Motor neuron (in vitro differentiated cells): ENCODE results near the gene TM4SF5. TPM values are rescaled to one million over a fixed set of nuclear protein-coding genes. Genes with fewer than 3 reads are reported as not detected.
"Not testable (repeated sequence)": the region's sequence is repeated elsewhere in the genome, so short reads cannot be mapped to it uniquely, and the experiment has no call there.

Experiments used
- ATAC-seq, 8 experiments: fragments of 200-7000 bp; cut with Tn5 transposase; replicated peaks in 6 of 8; 2 replicates each; pipeline ENCODE4 v1.8.0; 2021; ENCODE audit warnings: mild to moderate bottlenecking in 8 of 8, moderate library complexity in 8 of 8
- H3K27ac ChIP-seq, 2 donors: fragments of 250-450 bp; sonication (Bioruptor Pico); 2 replicates each; pipeline ENCODE4 v1.9.0; 2021; ENCODE audit warnings: antibody characterized with exemption in 2 of 2, mild to moderate bottlenecking in 2 of 2, moderate library complexity in 1 of 2
- H3K4me1 ChIP-seq, 2 donors: fragments of 250-450 bp; sonication (Bioruptor Pico); replicated peaks in 1 of 2; 2 replicates each; pipeline ENCODE4 v1.6.1; 2021; ENCODE audit warnings: antibody characterized with exemption in 2 of 2, mild to moderate bottlenecking in 2 of 2, moderate library complexity in 1 of 2
- H3K4me3 ChIP-seq, 5 donors: fragments of 250-450 bp; sonication (Bioruptor Pico); 2 replicates each; pipeline ENCODE4 v1.9.0; 2021; ENCODE audit warnings: antibody characterized with exemption in 5 of 5, mild to moderate bottlenecking in 5 of 5, moderate library complexity in 4 of 5
- WGBS, 10 experiments: fragments of 450-650 bp; shearing (Covaris generic); methylation state at CpG; one replicate each; pipeline ENCODE4 v1.0.0; 2022; 5-methylcytosine and 5-hydroxymethylcytosine counted together
- in situ Hi-C, 9 experiments: fragments of 400-800 bp; cut with MboI; loops; one replicate each; pipeline ENCODE4 v1.15.0; 2021; ENCODE audit warnings: low sequenced_read_pairs in 9 of 9, low pct_unique_long_range_greater_than_20kb in 2 of 9; ENCODE audit not compliant: unreplicated experiment in 9 of 9
- total RNA-seq, 8 experiments: library from RNA; unstranded; fragments of 300-600 nt; gene quantifications; 2 replicates each; pipeline versions ENCODE4 v1.2.3 to v1.2.4, GENCODE V29; 2022

Gene TM4SF5
- total RNA-seq, 8 experiments from 2014 or later, result not detected

DNA sequence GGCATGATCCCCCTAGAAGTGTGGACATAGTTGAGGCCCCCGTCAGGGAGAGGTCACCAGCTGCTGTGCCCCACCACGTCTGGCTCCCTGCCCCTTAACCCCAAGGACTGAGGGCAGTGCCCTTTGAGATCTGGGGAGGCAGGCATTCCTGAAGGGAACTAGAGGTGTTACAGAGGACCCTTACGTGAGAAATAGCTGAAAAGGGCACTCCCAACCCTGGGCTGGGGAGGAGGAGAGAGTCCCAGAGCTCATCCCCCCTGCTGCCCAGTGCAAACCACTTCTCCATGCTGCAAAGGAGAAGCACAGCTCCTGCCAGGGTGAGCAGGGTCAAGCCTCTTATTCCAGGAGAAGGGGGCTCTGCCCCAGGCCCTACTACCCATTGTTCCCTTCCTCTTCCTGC lies 51.1 kb downstream of the TM4SF5 start:
- 80% methylated on average over 1 of the region's 3 CpGs; no CpG with 5 or more reads in 9 of the 10 experiments for WGBS, 10 experiments
- Histone ChIP-seq H3K4me1 (no peaks in the 10 kb centered on the region), H3K4me3 (no peak overlapping the region), H3K27ac (no peak overlapping the region)
- in situ Hi-C loops, result no loop called here
- ATAC-seq, result no peak

DNA sequence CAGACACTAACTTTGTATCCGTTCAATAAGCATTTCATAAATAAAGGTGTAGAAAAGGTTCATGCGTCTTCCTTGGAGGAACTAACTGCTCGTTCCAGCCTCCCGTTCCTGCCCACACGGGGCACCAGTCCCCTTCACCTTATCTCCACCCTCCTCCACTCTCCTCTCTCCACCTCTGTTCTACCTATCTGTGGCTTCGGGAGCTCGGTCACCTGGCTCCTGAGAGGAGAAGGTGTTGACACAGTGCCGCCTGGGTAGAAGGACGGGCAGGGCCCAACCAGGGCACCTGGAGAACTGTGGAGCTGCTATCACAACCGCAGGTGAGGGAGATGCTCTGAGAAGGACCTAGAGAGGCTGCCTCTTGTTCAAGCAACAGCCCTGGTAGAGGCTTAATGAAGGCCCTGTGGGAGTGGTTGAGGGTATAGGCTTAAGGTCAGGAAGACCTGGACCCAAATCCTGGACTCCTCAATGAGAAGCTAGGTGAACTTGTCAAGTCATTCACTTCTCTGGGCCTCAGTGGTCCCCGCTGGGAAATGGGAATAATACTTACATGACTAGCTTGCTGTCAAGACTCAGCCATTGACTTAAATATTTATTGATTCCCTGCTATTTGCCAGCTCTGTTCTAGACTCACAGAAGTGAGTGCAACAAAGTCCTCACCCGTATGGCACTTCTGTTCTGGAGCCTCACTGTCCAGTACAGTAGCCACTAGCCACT lies 51.8 kb downstream of the TM4SF5 start:
- Histone ChIP-seq H3K4me1 (no peaks in the 10 kb centered on the region), H3K27ac (no peak overlapping the region), H3K4me3 (no peak overlapping the region)
- in situ Hi-C loops, result no loop called here
- ATAC-seq, result no peak
- 47 to 98% (median 88%) methylated on average over 2 to 7 of the region's 12 CpGs; no CpG with 5 or more reads in 3 of the 10 experiments for WGBS, 10 experiments

DNA sequence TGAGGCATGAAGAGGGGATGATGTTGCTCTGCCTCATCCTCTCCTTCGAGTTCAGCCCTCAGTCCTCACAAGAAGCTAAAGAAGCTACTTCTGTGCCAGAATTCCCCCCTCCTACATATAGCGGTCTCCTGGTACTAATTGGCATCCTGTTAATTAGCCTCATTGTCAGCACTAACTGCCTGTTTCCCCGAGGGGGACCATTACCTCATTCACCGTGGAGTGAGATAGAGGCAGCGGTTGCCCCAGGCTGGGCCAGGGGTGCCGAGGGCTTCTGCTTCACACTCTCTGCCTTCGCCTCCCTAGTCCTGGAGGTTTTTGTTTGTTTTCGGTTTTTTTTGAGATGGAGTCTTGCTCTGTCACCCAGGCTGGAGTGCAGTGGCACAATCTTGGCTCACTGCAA lies 55.7 kb downstream of the TM4SF5 start:
- WGBS, 10 experiments, result 40 to 100% (median 80%) methylated on average over 1 to 7 of the region's 8 CpGs; no CpG with 5 or more reads in 5 of the 10 experiments
- Histone ChIP-seq H3K4me3 (no peak overlapping the region), H3K4me1 (no peaks in the 10 kb centered on the region), H3K27ac (no peak overlapping the region)
- in situ Hi-C loops, result no loop called here
- ATAC-seq, result no peak

DNA sequence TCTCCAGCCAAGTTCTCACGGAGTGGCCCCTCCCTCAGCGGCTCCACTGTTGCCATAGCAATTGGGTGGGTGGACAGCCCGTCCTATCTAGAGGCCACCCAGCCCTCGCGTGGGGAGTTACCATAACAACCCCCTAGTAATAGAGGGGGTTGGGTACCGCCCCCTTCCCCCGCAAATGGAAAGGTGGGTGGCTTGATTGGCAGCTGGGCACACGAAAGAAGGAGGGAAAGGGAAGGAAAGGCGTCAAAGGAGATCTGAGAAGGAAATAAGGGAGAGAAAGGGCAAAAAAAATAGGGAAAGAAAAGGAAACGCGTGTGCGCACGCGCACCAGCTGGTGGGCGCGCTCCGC lies 61.1 kb downstream of the TM4SF5 start:
- H3K27ac ChIP-seq, result peak overlapping the region; percentile 83 to 86
- WGBS, 10 experiments, result no CpG with 5 or more reads among the region's 17 CpGs
- peak; percentile 34 to 70 (median 54) for ATAC-seq

More for the DNA sequence above, 61.1 kb downstream of the TM4SF5 start:
- Histone ChIP-seq H3K4me3 (peak overlapping the region; percentile 57 to 77 (median 66)), H3K4me1 (peaks cover 12 to 15% of the 10 kb centered on the region in 2 donors)
- in situ Hi-C loops, result not testable (repeated sequence)

Other genes starting within 250 kb of the TM4SF5 start
- 100 to 1,000 TPM in 2 of 8 experiments, 10 to 100 TPM in 6; 25.8 to 111 (median 38.2) TPM for gene MYBBP1A, start 216.5 kb upstream of the TM4SF5 start, total RNA-seq
- under 1 TPM in 7 of 8 experiments, not detected in 1; 0.13 to 1.00 (median 0.20) TPM for gene GGT6, start 211.3 kb upstream of the TM4SF5 start, total RNA-seq
- gene SMTNL2, start 187.4 kb upstream of the TM4SF5 start, total RNA-seq, result 10 to 100 TPM in 1 of 8 experiments, 1 to 10 TPM in 3, under 1 TPM in 4; 0.20 to 13.5 (median 0.82) TPM
- gene ALOX15, start 130.2 kb upstream of the TM4SF5 start, total RNA-seq, result 1,000 to 10,000 TPM in 3 of 8 experiments, 1 to 10 TPM in 1, under 1 TPM in 3, not detected in 1; 0.07 to 3,411 (median 2.2) TPM
- gene PELP1, start 67.7 kb upstream of the TM4SF5 start, total RNA-seq, result 10 to 100 TPM; 23.2 to 52.6 (median 42.7) TPM
- gene ARRB2, start 61.3 kb upstream of the TM4SF5 start, total RNA-seq, result 10 to 100 TPM in 7 of 8 experiments, 1 to 10 TPM in 1; 7.0 to 37.9 (median 27.5) TPM
- 10 to 100 TPM; 16.4 to 38.7 (median 22.3) TPM for gene MED11, start 40.5 kb upstream of the TM4SF5 start, total RNA-seq
- gene ZMYND15, start 32.1 kb upstream of the TM4SF5 start, total RNA-seq, result 1 to 10 TPM in 1 of 8 experiments, under 1 TPM in 6, not detected in 1; 0.14 to 1.1 (median 0.51) TPM
- 10 to 100 TPM in 2 of 8 experiments, 1 to 10 TPM in 3, under 1 TPM in 3; 0.46 to 10.8 (median 3.8) TPM for gene CXCL16, start 32.0 kb upstream of the TM4SF5 start, total RNA-seq
- 1 to 10 TPM in 4 of 8 experiments, under 1 TPM in 2, not detected in 2; 0.27 to 4.3 (median 1.5) TPM for gene VMO1, start 14.5 kb downstream of the TM4SF5 start, total RNA-seq
- gene GLTPD2, start 17.1 kb downstream of the TM4SF5 start, total RNA-seq, result under 1 TPM in 3 of 8 experiments, not detected in 5; 0.27 to 0.71 (median 0.65) TPM
- gene PSMB6, start 24.3 kb downstream of the TM4SF5 start, total RNA-seq, result 100 to 1,000 TPM; 112 to 215 (median 160) TPM
- gene PLD2, start 35.3 kb downstream of the TM4SF5 start, total RNA-seq, result 10 to 100 TPM in 4 of 8 experiments, 1 to 10 TPM in 4; 4.3 to 28.6 (median 11.4) TPM
- gene MINK1, start 61.5 kb downstream of the TM4SF5 start, total RNA-seq, result 10 to 100 TPM; 15.1 to 44.9 (median 22.2) TPM
- gene C17orf107, start 127.7 kb downstream of the TM4SF5 start, total RNA-seq, result 10 to 100 TPM in 2 of 8 experiments, 1 to 10 TPM in 5, under 1 TPM in 1; 0.36 to 21.3 (median 3.4) TPM
- gene CHRNE, start 131.2 kb downstream of the TM4SF5 start, total RNA-seq, result 1 to 10 TPM in 3 of 8 experiments, under 1 TPM in 5; 0.21 to 2.3 (median 0.57) TPM
- 1 to 10 TPM in 4 of 8 experiments, under 1 TPM in 4; 0.58 to 3.5 (median 0.94) TPM for gene GP1BA, start 160.4 kb downstream of the TM4SF5 start, total RNA-seq
- 100 to 1,000 TPM in 1 of 8 experiments, 10 to 100 TPM in 7; 36.1 to 100 (median 51.0) TPM for gene SLC25A11, start 168.2 kb downstream of the TM4SF5 start, total RNA-seq
- gene RNF167, start 168.4 kb downstream of the TM4SF5 start, total RNA-seq, result 100 to 1,000 TPM in 3 of 8 experiments, 10 to 100 TPM in 5; 74.1 to 109 (median 89.5) TPM
- gene PFN1, start 176.6 kb downstream of the TM4SF5 start, total RNA-seq, result 100 to 1,000 TPM; 143 to 541 (median 257) TPM
- 10 to 100 TPM in 6 of 8 experiments, 1 to 10 TPM in 2; 5.4 to 36.5 (median 14.9) TPM for gene ENO3, start 179.2 kb downstream of the TM4SF5 start, total RNA-seq
- 100 to 1,000 TPM in 1 of 8 experiments, 10 to 100 TPM in 7; 62.9 to 128 (median 87.9) TPM for gene SPAG7, start 195.9 kb downstream of the TM4SF5 start, total RNA-seq
- gene CAMTA2, start 215.8 kb downstream of the TM4SF5 start, total RNA-seq, result 10 to 100 TPM in 4 of 8 experiments, 1 to 10 TPM in 4; 6.2 to 36.9 (median 10.6) TPM
- gene INCA1, start 225.6 kb downstream of the TM4SF5 start, total RNA-seq, result 1 to 10 TPM in 3 of 8 experiments, under 1 TPM in 5; 0.54 to 2.4 (median 0.78) TPM
- gene KIF1C, start 226.1 kb downstream of the TM4SF5 start, total RNA-seq, result 10 to 100 TPM in 4 of 8 experiments, 1 to 10 TPM in 4; 3.9 to 76.4 (median 16.4) TPM